ENCODE data around the gene CREB3L2. TPM values are rescaled to one million over a fixed set of nuclear protein-coding genes. Genes with fewer than 3 reads are reported as not detected.

The CREB3L2 gene
- total RNA-seq, 1 donor from 2014 or later = 61.8 TPM

GRCh38 chr7:137882806-137883205 is 119.1 kb downstream of the CREB3L2 start:
- no peak for DNase-seq (ENCODE audit: low spot score)
- Mint-ChIP-seq H3K4me3 (no peak overlapping the region), H3K36me3 (ENCODE audit: low read depth) (peaks cover 48% of the 10 kb centered on the region), H3K27me3 (ENCODE audit: insufficient read depth) (no peaks in the 10 kb centered on the region), H3K9me3 (no peaks in the 10 kb centered on the region), H3K4me1 (ENCODE audit: low read depth) (peaks cover 44% of the 10 kb centered on the region), H3K27ac (peak overlapping the region; percentile 61)
- intact Hi-C loops (cut with micrococcal nuclease) = loop anchor here (1.0 to 5.0 kb wide), 4 partner anchors 7 to 111 kb away; no protein-coding TSS in a partner anchor

- Mint-ChIP-seq H3K4me3 (no peak overlapping the region), H3K36me3 (ENCODE audit: low read depth) (peaks cover 49% of the 10 kb centered on the region), H3K27ac (peak overlapping the region; percentile 61), H3K9me3 (no peaks in the 10 kb centered on the region), H3K4me1 (ENCODE audit: low read depth) (peaks cover 44% of the 10 kb centered on the region), H3K27me3 (ENCODE audit: insufficient read depth) (no peaks in the 10 kb centered on the region)
- peak; percentile 21 for DNase-seq (ENCODE audit: low spot score)
- intact Hi-C loops (cut with micrococcal nuclease) = loop anchor here (1.0 to 5.0 kb wide), 4 partner anchors 8 to 110 kb away; no protein-coding TSS in a partner anchor
Observed at GRCh38 chr7:137882261-137882668, 119.6 kb downstream of the CREB3L2 start.

GRCh38 chr7:137881607-137882260 is 120.2 kb downstream of the CREB3L2 start:
- Mint-ChIP-seq H3K4me1 (ENCODE audit: low read depth) (peaks cover 40% of the 10 kb centered on the region), H3K27ac (peak overlapping the region; percentile 61), H3K4me3 (no peak overlapping the region), H3K27me3 (ENCODE audit: insufficient read depth) (no peaks in the 10 kb centered on the region), H3K36me3 (ENCODE audit: low read depth) (peaks cover 52% of the 10 kb centered on the region), H3K9me3 (no peaks in the 10 kb centered on the region)
- intact Hi-C loops (cut with micrococcal nuclease) = loop anchor here (1.0 to 5.0 kb wide), 4 partner anchors 8 to 109 kb away; no protein-coding TSS in a partner anchor
- no peak for DNase-seq (ENCODE audit: low spot score)

GRCh38 chr7:137880432-137880831 is 121.5 kb downstream of the CREB3L2 start:
- Mint-ChIP-seq H3K4me3 (no peak overlapping the region), H3K36me3 (ENCODE audit: low read depth) (peaks cover 53% of the 10 kb centered on the region), H3K4me1 (ENCODE audit: low read depth) (peaks cover 30% of the 10 kb centered on the region), H3K27me3 (ENCODE audit: insufficient read depth) (no peaks in the 10 kb centered on the region), H3K9me3 (no peaks in the 10 kb centered on the region), H3K27ac (peak overlapping the region; percentile 43)
- DNase-seq (ENCODE audit: low spot score) = no peak
- intact Hi-C loops (cut with micrococcal nuclease) = loop anchor here (5.0 kb wide), 1 partner anchor 108 kb away; no protein-coding TSS in a partner anchor

GRCh38 chr7:137879357-137880158 is 122.3 kb downstream of the CREB3L2 start:
- H3K27me3 Mint-ChIP-seq (ENCODE audit: insufficient read depth) = no peaks in the 10 kb centered on the region
- intact Hi-C loops (cut with micrococcal nuclease) = loop anchor here (5.0 kb wide), 1 partner anchor 107 kb away; no protein-coding TSS in a partner anchor
- no peak for DNase-seq (ENCODE audit: low spot score)
- peaks cover 32% of the 10 kb centered on the region for H3K4me1 Mint-ChIP-seq (ENCODE audit: low read depth)
- H3K9me3 Mint-ChIP-seq = no peaks in the 10 kb centered on the region
- no peak overlapping the region for H3K4me3 Mint-ChIP-seq
- H3K36me3 Mint-ChIP-seq (ENCODE audit: low read depth) = peaks cover 53% of the 10 kb centered on the region
- H3K27ac Mint-ChIP-seq = peak overlapping the region; percentile 75

GRCh38 chr7:137878333-137878961 is 123.4 kb downstream of the CREB3L2 start:
- peaks cover 53% of the 10 kb centered on the region for H3K36me3 Mint-ChIP-seq (ENCODE audit: low read depth)
- peak overlapping the region; percentile 26 for H3K27ac Mint-ChIP-seq

GRCh38 chr7:137877027-137877675 is 124.7 kb downstream of the CREB3L2 start:
- Mint-ChIP-seq H3K27me3 (ENCODE audit: insufficient read depth) (no peaks in the 10 kb centered on the region), H3K4me3 (no peak overlapping the region), H3K36me3 (ENCODE audit: low read depth) (peaks cover 60% of the 10 kb centered on the region), H3K9me3 (no peaks in the 10 kb centered on the region), H3K27ac (no peak overlapping the region), H3K4me1 (ENCODE audit: low read depth) (peaks cover 46% of the 10 kb centered on the region)
- DNase-seq (ENCODE audit: low spot score) = no peak
- intact Hi-C loops (cut with micrococcal nuclease) = no loop called here

More at GRCh38 chr7:137878333-137878961, 123.4 kb downstream of the CREB3L2 start:
- intact Hi-C loops (cut with micrococcal nuclease) = no loop called here
- peaks cover 43% of the 10 kb centered on the region for H3K4me1 Mint-ChIP-seq (ENCODE audit: low read depth)
- H3K27me3 Mint-ChIP-seq (ENCODE audit: insufficient read depth) = no peaks in the 10 kb centered on the region
- H3K4me3 Mint-ChIP-seq = no peak overlapping the region
- no peak for DNase-seq (ENCODE audit: low spot score)
- H3K9me3 Mint-ChIP-seq = no peaks in the 10 kb centered on the region

GRCh38 chr7:137875746-137876145 is 126.1 kb downstream of the CREB3L2 start:
- intact Hi-C loops (cut with micrococcal nuclease) = no loop called here
- Mint-ChIP-seq H3K27ac (no peak overlapping the region), H3K4me1 (ENCODE audit: low read depth) (peaks cover 46% of the 10 kb centered on the region), H3K36me3 (ENCODE audit: low read depth) (peaks cover 52% of the 10 kb centered on the region), H3K27me3 (ENCODE audit: insufficient read depth) (no peaks in the 10 kb centered on the region), H3K9me3 (no peaks in the 10 kb centered on the region), H3K4me3 (no peak overlapping the region)
- no peak for DNase-seq (ENCODE audit: low spot score)

GRCh38 chr7:137873979-137874777 is 127.7 kb downstream of the CREB3L2 start:
- Mint-ChIP-seq H3K4me3 (no peak overlapping the region), H3K9me3 (no peaks in the 10 kb centered on the region), H3K36me3 (ENCODE audit: low read depth) (peaks cover 41% of the 10 kb centered on the region), H3K27ac (peak overlapping the region; percentile 88), H3K4me1 (ENCODE audit: low read depth) (peaks cover 38% of the 10 kb centered on the region), H3K27me3 (ENCODE audit: insufficient read depth) (no peaks in the 10 kb centered on the region)
- intact Hi-C loops (cut with micrococcal nuclease) = loop anchor here (1.0 kb wide), 2 partner anchors 8 to 21 kb away; no protein-coding TSS in a partner anchor
- no peak for DNase-seq (ENCODE audit: low spot score)

- peaks cover 36% of the 10 kb centered on the region for H3K4me1 Mint-ChIP-seq (ENCODE audit: low read depth)
- no peak for DNase-seq (ENCODE audit: low spot score)
- no peaks in the 10 kb centered on the region for H3K27me3 Mint-ChIP-seq (ENCODE audit: insufficient read depth)
- peaks cover 37% of the 10 kb centered on the region for H3K36me3 Mint-ChIP-seq (ENCODE audit: low read depth)
- intact Hi-C loops (cut with micrococcal nuclease) = loop anchor here (1.0 kb wide), 2 partner anchors 9 to 22 kb away; no protein-coding TSS in a partner anchor
- peak overlapping the region; percentile 88 for H3K27ac Mint-ChIP-seq
- H3K4me3 Mint-ChIP-seq = no peak overlapping the region
- no peaks in the 10 kb centered on the region for H3K9me3 Mint-ChIP-seq
Observed at GRCh38 chr7:137873524-137873923, 128.4 kb downstream of the CREB3L2 start.

GRCh38 chr7:137871170-137871915 is 130.5 kb downstream of the CREB3L2 start:
- no peaks in the 10 kb centered on the region for H3K27me3 Mint-ChIP-seq (ENCODE audit: insufficient read depth)
- peaks cover 43% of the 10 kb centered on the region for H3K36me3 Mint-ChIP-seq (ENCODE audit: low read depth)
- no peak overlapping the region for H3K4me3 Mint-ChIP-seq
- intact Hi-C loops (cut with micrococcal nuclease) = no loop called here
- peaks cover 36% of the 10 kb centered on the region for H3K4me1 Mint-ChIP-seq (ENCODE audit: low read depth)
- H3K9me3 Mint-ChIP-seq = peaks cover 4% of the 10 kb centered on the region
- H3K27ac Mint-ChIP-seq = peak overlapping the region; percentile 28
- no peak for DNase-seq (ENCODE audit: low spot score)
